Neural progenitor cell (in vitro differentiated cells): Measurements from ENCODE around the gene CCKAR.

Experiments used
- CTCF ChIP-seq: fragments of 200-600 bp; sonication (generic); IDR thresholded peaks from 2 replicates; pipeline ENCODE4 v1.5.1; 2017; ENCODE audit warnings: antibody characterized with exemption, mild to moderate bottlenecking
- EZH2 ChIP-seq: fragments of 200-600 bp; sonication (generic); IDR thresholded peaks from 2 replicates; pipeline ENCODE4 v1.6.1; 2017; ENCODE audit warnings: antibody characterized with exemption, mild to moderate bottlenecking, moderate library complexity

GRCh38 chr4:26457412-26457811 is 32.9 kb downstream of the CCKAR start:
- TF ChIP-seq CTCF (no peak), EZH2 (no peak)
